Stimulated activated CD8-positive, alpha-beta memory T cell treated with anti-CD3 and anti-CD28 coated beads, Interleukin-4, amount 100 ng/mL, for 1 hour (primary cell): Measurements from ENCODE around the gene SNRNP25.
"Not testable (repeated sequence)": the region's sequence is repeated elsewhere in the genome, so short reads cannot be mapped to it uniquely, and the experiment has no call there.

Source experiments
- DNase-seq, 2 donors: peaks; one replicate each; pipeline ENCODE4 v3.0.0-alpha.2; 2020; ENCODE audit warnings: low read depth in 2 of 2, low spot score in 1 of 2

Gene SNRNP25

DNA sequence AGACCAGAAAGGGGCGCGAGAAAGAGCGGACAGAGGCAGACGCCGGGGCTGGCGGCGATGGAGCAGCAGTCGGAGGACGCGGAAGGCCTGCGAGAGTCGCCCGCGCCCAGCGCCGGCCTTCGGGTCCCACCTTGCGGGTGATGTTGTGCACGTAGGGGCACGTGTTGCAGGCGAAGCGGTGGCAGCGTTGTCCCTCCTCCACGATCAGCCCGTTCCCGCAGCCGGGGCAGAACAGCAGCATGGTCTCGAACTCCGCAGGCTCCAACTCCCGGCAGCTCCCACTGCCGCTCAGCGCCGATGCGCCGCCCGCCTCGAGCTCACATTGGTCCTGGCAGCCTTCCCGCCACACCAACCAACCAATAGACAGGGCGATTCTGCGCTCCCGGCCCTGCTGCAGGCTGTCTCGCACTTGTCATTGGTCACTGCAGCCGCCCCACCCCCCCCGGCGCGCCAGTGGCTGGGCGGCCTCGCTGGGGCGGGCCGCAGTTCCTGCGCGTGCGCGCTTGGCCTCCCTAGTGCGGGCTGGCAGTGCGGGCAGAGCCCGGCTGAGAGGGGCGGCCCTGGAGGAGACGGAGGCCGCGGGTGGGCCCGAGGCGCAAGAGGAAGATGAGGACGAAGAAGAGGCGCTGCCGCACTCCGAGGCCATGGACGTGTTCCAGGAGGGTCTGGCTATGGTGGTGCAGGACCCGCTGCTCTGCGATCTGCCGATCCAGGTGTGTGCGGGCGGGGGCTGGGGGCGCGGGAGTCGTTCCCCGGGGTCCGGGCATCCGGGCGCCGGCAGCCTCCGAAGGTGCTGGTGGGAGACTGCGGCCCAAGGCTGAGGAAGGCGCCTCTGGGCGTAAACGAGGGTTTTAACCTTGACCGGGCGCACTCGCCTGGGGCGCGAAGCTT, at the start of gene SNRNP25, which contains the start of gene POLR3K:
TSS of gene SNRNP25 (plus strand) at position 483 of the 891 bp plus-strand sequence. CDS start at position 672, 189 bp downstream.
TSS of gene POLR3K (minus strand) at position 263 of the 891 bp plus-strand sequence. CDS start at position 241, 22 bp downstream.
- peak; percentile 85 to 96 for DNase-seq

DNA sequence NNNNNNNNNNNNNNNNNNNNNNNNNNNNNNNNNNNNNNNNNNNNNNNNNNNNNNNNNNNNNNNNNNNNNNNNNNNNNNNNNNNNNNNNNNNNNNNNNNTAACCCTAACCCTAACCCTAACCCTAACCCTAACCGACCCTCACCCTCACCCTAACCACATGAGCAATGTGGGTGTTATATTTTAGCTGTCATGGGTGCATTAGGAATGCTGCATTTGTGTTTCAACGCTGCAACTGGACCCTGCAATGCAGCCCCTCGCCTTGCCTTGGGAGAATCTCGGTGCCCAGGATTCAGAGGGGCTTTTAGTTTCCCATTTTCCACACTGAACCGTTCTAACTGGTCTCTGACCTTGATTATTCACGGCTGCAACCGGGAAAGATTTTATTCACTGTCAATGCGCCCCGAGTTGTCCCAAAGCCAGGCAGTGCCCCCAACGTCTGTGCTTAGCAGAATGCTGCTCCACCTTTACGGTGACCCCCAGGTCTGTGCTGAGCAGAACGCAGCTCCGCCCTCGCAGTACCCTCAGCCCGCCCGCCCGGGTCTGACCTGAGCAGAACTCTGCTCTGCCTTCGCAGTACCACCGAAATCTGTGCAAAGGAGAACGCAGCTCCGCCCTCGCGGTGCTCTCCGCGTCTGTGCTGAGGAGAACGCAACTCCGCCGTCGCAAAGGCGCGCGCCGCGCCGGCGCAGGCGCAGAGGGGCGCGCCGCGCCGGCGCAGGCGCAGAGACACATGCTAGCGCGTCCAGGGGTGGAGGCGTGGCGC, 43.5 kb upstream of the SNRNP25 start:
- DNase-seq: no peak

DNA sequence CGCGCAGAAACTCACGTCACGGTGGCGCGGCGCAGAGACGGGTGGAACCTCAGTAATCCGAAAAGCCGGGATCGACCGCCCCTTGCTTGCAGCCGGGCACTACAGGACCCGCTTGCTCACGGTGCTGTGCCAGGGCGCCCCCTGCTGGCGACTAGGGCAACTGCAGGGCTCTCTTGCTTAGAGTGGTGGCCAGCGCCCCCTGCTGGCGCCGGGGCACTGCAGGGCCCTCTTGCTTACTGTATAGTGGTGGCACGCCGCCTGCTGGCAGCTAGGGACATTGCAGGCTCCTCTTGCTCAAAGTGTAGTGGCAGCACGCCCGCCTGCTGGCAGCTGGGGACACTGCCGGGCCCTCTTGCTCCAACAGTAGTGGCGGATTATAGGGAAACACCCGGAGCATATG, 42.9 kb upstream of the SNRNP25 start:
- peak; percentile 46 to 71 for DNase-seq

DNA sequence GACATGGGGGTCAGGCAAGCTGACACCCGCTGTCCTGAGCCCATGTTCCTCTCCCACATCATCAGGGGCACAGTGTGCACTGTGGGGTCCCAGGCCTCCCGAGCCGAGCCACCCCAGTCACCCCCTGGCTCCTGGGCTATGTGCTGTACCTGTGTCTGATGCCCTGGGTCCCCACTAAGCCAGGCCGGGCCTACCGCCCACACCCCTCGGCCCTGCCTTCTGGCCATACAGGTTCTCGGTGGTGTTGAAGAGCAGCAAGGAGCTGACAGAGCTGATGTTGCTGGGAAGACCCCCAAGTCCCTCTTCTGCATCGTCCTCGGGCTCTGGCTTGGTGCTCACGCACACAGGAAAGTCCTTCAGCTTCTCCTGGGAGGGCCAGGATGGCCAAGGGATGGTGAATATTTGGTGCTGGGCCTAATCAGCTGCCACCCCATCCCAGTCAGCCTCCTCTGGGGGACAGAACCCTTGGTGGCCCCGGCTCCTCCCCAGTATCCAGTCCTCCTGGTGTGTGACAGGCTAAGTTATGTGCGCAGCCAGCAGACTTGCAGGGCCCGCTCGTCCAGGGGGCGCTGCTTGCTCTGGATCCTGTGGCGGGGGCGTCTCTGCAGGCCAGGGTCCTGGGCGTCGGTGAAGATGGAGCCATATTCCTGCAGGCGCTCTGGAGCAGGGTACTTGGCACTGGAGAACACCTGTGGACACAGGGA, 36.4 kb upstream of the SNRNP25 start:
- DNase-seq: not testable (repeated sequence)

DNA sequence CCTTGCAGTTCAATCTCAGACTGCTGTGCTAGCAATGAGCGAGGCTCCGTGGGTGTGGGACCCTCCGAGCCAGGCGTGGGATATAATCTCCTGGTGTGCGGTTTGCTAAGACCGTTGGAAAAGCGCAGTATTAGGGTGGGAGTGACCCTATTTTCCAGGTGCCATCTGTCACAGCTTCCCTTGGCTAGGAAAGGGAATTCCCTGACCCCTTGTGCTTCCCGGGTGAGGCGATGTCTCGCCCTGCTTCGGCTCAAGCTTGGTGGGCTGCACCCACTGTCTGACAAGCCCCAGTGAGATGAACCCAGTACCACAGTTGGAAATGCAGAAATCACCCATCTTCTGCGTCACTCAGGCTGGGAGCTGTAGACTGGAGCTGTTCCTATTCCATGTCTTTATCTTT, 32.7 kb upstream of the SNRNP25 start:
- not testable (repeated sequence) for DNase-seq

DNA sequence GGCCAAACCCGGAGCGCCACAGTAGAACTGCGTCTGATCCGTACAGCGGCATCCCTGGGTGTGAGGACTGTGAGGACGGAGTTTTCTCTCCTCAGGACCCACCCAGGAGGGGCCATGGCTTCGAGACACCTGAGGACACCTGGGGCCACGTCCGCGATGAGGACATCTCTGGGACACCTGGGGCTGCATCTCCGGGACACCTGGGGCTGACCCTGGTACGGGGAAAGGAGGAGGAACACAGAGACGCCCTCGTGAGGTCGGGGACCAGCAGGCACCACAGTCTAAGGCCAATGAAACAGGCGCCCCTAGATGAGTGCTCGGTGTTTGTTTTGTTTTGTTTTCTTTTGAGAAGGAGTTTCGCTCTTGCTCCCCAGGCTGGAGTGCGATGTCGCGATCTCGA, 29.5 kb upstream of the SNRNP25 start:
- not testable (repeated sequence) for DNase-seq

DNA sequence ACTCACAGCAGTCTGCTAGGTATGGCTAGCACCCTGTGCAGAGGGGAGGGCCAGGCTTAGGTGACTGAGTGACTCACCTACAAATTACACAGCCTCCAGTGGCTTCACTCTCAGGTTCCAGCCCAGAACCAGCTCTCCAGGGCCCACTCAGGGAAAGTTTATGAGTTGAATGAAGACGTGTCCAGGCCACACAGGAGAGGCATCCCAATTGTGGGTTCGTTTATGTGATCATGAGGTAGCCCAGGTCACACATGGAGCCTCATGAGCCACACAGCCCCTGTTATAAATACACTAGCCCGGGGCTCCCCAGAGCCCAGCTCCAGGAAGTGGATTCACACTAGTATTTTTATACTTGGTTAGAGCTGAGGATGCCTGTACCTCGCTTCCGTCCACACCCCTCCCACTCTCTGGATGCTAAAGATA, 27.7 kb upstream of the SNRNP25 start:
- DNase-seq: not testable (repeated sequence)

DNA sequence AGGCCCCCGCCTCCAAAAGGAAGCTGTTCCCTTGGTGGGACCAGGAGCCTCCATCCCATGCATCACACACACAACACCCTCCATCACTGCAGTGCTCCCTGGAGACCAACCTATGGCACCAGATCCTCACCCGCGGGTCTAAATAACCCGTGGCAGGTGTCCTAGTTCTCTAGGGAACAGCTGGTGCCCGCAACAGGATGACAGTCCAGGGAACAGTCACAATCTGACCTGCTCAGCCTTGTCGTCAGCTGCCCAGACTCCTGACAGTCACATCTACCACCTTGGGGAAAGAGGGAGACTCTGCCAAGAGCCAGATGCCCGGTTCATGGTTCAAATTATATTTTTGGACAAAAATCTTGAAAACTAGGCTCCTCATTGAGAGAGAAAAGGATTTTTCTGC, 23.0 kb upstream of the SNRNP25 start:
- not testable (repeated sequence) for DNase-seq

DNA sequence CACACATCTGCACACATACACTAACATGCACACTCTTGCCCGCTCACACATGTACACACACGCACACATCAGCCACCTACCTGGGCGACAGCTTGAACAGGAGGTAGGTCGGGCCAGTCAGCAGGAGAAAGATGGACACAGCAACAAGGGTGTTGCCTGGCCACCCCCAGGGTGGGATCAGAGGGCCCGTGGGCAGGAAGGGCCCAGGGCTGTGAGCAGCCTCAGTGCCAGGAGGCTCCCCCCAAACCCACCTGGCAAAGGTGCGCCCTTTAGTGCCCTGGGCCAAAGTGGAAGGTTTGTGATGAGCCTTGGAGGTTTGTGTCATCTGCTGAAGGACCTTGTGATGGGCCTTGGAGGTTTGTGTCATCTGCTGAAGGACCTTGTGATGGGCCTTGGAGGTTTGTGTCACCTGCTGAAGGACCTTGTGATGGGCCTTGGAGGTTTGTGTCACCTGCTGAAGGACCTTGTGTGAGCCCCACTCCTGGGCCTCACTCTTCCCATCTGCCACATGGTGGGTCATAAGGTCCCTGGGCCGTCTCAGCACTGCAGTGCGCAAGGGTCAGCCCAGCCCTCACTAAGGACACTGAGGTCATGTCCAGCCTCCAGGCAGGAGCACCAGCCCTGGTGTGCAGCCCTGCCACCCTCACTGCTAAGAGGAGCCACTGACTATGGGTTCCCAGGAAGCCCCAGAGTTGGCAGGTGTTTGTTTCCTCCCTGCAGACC, 20.3 kb upstream of the SNRNP25 start:
- DNase-seq: not testable (repeated sequence)

DNA sequence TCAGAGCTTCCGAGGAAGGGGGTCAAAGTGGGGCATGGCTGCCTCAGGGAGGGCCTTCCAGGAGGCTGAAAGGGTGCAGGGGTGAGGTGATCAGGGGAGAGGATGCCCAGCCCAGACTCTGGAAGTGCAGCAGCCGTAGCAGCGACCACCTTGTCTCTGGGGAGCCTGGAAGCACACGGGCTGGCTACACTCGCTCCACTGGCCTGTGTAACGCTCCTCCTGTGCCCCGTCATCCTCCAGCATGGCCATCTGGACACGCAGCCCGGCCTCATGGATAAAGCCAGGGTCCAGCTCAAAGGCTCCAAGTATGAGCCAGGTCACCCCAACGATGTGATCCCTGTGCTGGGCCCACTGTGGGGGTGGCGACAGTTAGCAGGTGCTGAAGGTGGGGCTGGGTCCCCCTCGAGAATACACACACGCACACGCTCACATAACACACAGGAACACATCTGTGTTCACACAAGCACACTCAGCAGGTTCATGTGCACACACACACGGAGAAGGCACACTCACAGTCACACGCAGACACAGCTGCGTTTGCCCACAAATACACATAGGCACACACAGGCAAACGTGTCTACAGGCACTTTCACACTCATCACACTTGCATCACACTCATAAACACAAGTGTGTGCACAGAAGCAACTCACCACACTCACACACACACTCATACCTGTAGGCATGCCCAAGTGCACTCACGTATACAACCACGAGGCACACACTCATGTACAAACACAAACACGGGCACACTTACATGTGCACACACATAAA, 19.6 kb upstream of the SNRNP25 start:
- no peak for DNase-seq

DNA sequence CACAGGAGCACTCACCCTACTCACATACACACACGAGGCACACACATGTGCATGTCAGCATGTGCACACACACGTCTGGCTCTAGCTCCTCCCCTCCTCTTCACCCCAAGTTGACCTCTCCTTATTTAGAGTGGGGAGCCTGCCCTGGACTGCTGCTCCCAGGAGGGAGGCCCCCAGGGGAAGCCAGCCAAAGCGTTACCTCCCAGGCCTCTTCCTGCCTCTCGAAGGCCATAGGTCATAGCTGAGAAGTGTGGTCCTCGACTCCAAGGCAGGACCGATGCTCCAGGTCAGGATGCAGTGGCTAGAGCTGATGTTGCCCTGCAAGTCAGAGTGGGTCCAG, 19.0 kb upstream of the SNRNP25 start:
- no peak for DNase-seq

DNA sequence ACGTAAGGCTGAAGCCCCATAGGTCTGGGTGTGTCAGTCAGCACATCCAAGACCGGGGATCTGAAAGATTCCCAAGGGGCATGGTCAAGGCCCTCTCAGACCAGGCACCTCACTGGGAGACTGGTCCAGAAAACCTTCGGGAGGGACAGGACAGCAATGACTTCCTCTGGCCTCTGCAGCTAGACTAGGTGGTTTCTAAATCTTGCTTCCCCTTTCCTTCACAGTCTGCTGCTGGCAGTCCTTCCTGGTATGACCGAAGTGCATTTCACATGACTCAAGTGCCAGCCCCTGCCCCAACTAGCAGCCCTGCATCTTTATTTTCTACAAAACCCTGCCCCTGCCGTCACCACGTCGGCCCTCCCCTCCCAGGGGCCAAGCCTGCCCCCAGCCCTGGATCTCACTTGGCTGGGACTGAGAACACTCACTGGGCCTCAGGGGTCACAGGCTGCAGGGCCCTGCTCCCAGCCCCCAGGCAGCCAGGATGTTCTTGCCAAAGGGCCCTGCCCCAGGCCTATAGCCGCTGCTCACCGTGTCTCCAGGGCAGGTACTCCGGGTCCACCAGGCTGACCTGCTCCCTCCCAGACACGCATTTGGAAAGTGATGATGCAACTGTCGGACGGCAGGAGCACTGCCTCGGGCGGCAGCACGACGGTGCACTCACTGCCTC, 18.5 kb upstream of the SNRNP25 start:
- DNase-seq: no peak

DNA sequence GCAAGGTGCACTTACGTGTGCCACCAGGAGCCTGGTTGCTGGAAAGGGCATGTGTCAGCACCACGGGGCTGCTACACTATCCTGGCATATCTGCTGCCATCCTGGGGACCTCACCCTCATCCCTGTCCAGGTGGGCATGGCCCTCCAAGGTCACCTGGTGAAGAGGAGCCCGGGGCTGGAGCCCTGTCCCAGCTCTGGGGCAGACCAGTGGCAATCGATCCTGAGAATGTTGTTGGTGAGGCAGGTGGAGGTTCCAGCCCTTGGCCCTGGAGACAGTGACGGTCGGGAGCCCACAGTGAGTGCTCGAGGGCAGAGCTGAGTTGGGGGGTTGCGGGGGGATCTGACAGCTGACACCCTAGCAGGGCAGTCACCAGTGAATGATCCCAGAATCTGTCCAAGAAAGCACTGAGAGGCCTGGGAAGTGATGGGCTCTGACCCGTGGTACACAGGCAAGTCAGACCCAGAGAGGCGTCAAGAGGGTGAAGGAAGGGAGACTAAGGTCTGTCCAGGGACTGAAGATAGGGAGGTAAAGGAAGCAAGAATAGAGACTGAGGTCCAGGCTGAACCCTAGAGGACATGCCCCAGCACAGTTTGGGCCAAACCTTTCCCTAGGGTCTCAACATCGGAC, 17.8 kb upstream of the SNRNP25 start:
- no peak for DNase-seq

DNA sequence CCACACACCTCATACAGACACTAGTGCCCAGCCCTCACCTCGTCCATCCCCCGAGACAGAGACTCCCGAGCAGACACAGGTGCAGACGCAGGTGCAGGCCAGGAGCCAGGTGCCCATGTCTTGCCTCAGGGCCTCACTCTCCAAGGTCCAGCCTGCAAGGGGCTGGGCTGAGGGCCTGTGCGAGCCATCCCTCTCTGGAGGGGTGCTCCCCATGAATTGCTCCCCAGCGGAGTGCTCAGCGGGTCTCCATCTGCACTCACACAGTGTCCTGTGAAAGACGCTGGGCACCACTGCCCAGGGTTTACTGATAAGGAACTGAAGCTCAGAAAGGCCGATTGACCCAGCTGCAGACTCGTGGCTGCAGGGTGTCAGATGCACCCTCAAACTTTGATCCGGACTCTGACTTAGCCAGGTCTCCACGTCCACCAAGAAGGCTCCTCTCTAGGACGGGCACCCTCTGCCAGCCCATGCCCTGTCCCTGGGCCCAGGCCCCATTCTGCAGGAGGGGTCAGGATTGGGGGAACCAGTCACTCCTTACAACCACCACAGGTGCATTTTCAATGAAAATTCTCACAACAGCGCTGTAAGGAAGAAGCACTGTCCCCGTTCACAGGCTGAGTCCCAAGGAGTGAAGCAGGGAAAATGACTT, 17.2 kb upstream of the SNRNP25 start:
- no peak for DNase-seq

DNA sequence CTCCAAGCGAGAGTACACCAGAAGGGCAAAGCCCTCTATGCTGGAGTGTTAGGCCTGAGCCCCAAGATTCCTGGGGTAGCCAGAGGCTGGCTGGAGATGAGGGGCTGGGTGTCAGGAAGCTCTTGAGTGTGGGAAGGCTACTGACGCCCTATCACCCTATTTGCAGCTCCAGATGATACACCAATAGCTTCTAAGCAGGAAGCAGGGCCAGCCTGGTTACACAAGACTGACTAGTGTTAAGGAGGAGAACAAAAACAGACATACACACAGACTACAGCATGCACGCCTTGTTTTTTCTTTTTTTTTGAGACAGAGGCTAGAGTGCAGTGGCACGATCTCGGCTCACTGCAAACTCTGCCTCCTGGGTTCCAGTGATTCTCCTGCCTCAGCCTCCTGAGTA, 16.1 kb upstream of the SNRNP25 start:
- no peak for DNase-seq

DNA sequence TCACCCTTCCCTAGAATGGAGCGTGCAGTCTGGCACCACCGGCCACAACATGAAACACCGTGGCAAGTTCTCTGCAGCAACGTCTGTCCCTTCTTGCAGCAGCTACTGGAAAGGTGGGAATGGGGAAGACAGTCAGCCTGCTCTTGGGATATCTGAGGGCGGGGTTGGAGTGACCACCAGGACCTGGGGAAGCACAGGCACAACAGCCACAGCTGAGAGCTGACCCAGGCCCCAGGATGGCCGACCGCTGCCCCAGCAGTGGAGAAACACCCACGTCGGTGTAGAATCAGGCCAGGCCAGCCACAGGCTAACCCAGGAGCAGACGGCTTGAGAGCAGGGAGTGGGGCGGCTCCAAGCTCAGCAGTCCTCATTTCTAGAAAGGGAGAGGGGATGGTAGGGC, 15.4 kb upstream of the SNRNP25 start:
- DNase-seq: not testable (repeated sequence)

DNA sequence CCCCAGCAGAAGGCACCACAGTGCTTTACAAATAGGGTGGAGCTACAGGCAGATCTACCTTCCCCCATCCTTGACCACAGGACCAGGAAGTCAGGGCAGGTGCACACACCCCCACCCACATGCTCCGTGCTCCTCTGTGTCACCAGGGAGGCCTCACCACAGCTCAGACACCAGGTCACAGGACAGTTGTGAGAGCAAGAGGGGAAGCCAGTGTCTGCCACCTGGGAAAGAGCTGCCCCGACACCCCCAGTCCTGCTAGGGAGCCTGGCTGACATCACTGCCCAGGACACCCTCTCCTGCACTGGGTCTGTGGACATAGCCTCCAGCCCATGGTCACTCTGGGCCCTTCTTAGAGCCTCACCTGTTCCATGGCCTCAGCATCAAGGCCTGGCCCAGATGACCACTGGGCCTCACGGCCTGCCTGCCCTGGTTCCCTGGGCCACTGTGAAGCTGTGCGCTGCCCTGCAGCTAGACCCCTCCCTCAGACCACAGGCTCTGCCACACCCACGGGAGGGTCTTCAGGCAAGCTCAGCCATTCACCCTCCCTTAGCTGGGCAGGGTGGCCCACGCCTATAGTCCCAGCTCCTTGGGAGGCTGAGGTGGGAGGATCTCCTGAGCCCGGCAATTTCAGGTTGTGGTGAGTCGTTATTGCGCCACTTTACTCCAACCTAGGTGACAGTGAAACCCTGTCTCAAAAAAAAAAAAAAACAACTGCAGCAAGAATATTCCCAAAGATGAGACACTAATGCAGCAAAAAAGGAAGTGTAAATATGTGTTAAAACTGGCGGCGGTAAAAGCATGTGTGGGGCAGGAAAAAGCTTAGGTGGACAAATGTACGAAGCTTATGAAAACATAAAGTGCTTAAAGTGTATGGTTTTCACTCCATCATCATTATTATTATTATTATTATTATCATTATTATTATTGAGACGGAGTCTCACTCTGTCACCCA, 14.4 kb upstream of the SNRNP25 start:
- DNase-seq: peak in 1 of 2 donors; percentile 21
